ENCODE data around the gene TMSB4X.

GRCh38 chrX:13000301-13000811 lies 25.4 kb downstream of the TMSB4X start:
- no peak for TF ChIP-seq CTCF (IDR thresholded peaks at IDR 0.05)
- no peak for TF ChIP-seq POLR2A (IDR thresholded peaks at IDR 0.05)
